Astrocyte of the cerebellum (primary cell): ENCODE measurements around the gene RTN4R.
"Not testable (repeated sequence)": the region's sequence is repeated elsewhere in the genome, so short reads cannot be mapped to it uniquely, and the experiment has no call there.

ENCODE experiments used
- DNase-seq: peaks from one replicate; pipeline ENCODE4 v3.0.0-alpha.2; 2011; ENCODE audit warnings: low read depth
- H3K4me3 ChIP-seq: 2 replicates; pipeline ENCODE4 v1.5.1; 2011; ENCODE audit warnings: mild to moderate bottlenecking, low read depth, low read length, moderate library complexity
- in situ Hi-C: cut with HindIII; loops from 2 replicates; pipeline ENCODE4 v1.10.0; 2017; ENCODE audit warnings: low sequenced_read_pairs
- TF ChIP-seq, protein P1 (sequence below): IDR thresholded peaks from 2 replicates; pipeline ENCODE4 v1.5.1; 2012; ENCODE audit warnings: low read length, low read depth, moderate library complexity, mild to moderate bottlenecking; ENCODE audit errors: missing control alignments

The RTN4R gene

DNA sequence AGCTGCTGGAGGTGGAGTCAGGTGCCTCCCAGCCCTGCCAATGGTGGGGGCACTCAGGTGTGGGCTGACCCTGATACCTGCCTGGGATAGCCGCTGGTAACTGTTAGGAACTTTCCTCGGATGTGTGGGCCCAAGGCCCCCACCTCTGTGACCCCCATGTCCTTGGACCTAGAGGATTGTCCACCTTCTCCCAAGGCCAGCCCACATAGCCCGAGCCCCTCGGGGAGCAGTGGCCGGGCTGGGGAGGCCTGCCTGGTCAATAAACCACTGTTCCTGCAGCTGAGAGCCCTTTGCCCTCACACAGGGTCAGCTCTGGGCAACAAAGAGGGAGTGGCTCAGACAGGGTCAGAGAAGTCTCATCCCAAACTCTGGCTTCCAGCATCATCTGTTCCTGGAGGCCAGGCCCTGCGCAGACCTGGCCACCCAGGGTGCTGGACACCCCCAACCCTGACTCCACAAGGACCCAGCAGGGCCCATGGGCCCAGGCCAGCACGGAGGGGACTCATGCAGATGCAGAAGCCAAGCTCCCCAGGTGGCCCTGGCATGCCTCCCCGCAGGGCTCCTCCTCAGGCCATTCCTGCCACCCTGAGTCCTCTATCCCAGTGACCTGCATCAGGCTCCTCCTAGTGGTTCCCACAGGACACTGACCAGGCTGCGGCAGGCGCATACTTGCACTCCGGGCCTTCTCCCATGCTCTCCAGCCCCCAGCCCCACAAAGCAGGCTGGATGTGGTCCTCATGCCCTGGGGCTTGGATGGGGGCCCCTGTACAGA is 45.4 kb upstream of the RTN4R start:
- H3K4me3 ChIP-seq, DNase-seq, in situ Hi-C loops: not testable (repeated sequence)
- TF ChIP-seq, protein P1, sequence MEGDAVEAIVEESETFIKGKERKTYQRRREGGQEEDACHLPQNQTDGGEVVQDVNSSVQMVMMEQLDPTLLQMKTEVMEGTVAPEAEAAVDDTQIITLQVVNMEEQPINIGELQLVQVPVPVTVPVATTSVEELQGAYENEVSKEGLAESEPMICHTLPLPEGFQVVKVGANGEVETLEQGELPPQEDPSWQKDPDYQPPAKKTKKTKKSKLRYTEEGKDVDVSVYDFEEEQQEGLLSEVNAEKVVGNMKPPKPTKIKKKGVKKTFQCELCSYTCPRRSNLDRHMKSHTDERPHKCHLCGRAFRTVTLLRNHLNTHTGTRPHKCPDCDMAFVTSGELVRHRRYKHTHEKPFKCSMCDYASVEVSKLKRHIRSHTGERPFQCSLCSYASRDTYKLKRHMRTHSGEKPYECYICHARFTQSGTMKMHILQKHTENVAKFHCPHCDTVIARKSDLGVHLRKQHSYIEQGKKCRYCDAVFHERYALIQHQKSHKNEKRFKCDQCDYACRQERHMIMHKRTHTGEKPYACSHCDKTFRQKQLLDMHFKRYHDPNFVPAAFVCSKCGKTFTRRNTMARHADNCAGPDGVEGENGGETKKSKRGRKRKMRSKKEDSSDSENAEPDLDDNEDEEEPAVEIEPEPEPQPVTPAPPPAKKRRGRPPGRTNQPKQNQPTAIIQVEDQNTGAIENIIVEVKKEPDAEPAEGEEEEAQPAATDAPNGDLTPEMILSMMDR = peak; percentile 8

DNA sequence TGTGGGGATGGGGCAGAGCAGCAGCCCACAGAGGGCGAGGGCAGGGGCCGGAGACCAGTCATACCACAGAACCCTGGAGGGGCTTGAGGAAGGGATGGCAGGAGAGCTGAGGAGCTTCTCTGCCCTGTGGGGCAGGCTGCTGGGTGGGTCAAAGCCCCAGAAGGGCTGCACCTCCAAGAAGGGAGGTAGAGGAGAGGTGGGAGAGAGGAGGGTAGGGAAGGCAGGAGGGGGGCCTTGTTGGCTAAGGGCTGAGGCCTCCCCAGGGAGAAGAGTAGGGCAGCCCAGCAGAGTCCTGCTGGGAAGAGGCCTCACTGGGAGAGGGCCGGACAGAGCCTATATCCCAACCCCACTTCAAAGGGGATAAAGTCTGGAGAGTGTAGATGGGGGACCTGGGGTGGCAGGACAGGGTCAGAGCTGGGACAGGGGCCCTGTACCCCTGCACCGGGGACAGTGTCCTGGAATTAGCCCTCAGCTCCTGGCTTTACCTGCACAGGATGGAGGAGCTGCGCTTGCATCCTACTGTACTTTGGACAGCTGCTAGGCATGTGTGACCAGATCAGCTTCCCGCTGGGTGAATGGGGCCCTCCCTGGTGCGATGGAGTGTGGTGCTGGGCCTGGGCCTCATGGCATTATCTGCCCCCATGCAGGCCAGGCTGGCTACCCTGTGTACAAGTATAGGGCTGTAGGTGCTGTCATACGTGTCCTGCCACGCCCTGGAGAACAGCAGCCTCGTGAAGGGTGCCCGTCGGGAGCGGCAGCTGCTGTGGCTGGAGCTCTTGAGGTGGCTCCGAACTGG is 44.5 kb upstream of the RTN4R start:
- H3K4me3 ChIP-seq = no peak overlapping the region
- TF ChIP-seq, protein P1 = no peak
- in situ Hi-C loops = no loop called here
- DNase-seq = no peak

- DNase-seq, H3K4me3 ChIP-seq, in situ Hi-C loops: not testable (repeated sequence)
These were observed 43.3 kb upstream of the RTN4R start for GRCh38 chr22:20311249-20312062.

- H3K4me3 ChIP-seq, DNase-seq, in situ Hi-C loops: not testable (repeated sequence)
These were observed 42.7 kb upstream of the RTN4R start for GRCh38 chr22:20310773-20311172.

GRCh38 chr22:20310180-20310579 is 42.1 kb upstream of the RTN4R start:
- DNase-seq, in situ Hi-C loops, H3K4me3 ChIP-seq: not testable (repeated sequence)

- DNase-seq, H3K4me3 ChIP-seq, in situ Hi-C loops: not testable (repeated sequence)
These were observed 40.9 kb upstream of the RTN4R start for GRCh38 chr22:20308806-20309650.

- DNase-seq, H3K4me3 ChIP-seq, in situ Hi-C loops: not testable (repeated sequence)
These were observed 39.6 kb upstream of the RTN4R start for GRCh38 chr22:20307448-20308447.

DNA sequence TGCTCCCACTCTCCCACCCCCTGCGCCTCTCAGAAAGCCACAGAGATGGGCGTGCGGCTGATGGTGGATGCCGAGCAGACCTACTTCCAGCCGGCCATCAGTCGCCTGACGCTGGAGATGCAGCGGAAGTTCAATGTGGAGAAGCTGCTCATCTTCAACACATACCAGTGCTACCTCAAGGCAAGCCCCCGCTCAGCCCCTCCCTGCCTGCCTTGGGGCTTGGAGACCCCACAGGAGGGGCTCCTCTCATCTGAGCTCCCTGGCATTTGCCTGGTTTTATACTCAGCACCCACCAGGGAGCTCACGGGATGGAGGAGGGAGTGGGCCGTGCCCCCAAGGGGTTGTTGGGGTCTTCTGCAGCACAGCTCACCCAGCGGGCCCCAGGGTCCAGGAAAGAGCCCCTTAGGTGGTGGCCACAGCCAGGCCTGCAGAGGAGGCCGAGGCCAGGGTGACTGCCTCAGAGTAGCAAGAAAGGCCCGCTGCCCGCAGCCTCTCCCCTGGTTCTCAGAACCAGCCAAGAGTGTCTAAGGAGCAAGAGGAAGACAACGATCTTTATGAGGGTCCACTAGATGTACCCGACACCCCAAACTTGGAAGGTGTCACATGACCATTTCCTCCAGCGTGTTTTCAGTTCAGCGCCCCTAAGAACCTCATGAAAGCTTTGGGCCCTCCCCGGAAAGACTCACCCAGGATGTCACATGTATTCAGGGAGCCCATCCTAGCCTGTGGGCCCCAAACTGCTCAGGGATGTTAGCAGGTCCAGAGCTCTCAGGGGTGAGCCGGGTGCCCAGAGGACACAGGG is 38.7 kb upstream of the RTN4R start:
- in situ Hi-C loops, H3K4me3 ChIP-seq, DNase-seq: not testable (repeated sequence)
